Activated naive CD8-positive, alpha-beta T cell treated with anti-CD3 and anti-CD28 coated beads for 36 hours (primary cell): ENCODE results near the gene LCOR. TPM values are rescaled to one million over a fixed set of nuclear protein-coding genes. Genes with fewer than 3 reads are reported as not detected.
A peak's percentile ranks its signal among the peaks of the same experiment; 100 is the strongest.

Source experiments
- DNase-seq: peaks from one replicate; pipeline ENCODE4 v3.0.0; 2021
- H3K27ac Mint-ChIP-seq: one replicate; pipeline ENCODE4 v1.8.0; 2022; ENCODE audit warnings: mild to moderate bottlenecking, moderate library complexity, mixed read lengths
- H3K27me3 Mint-ChIP-seq: one replicate; pipeline ENCODE4 v1.8.0; 2022; ENCODE audit warnings: mild to moderate bottlenecking, mixed read lengths
- H3K36me3 Mint-ChIP-seq: one replicate; pipeline ENCODE4 v1.8.0; 2021; ENCODE audit warnings: mild to moderate bottlenecking, mixed read lengths
- H3K4me1 Mint-ChIP-seq: one replicate; pipeline ENCODE4 v1.8.0; 2021; ENCODE audit warnings: mixed read lengths
- H3K4me3 Mint-ChIP-seq: one replicate; pipeline ENCODE4 v1.8.0; 2022; ENCODE audit warnings: mild to moderate bottlenecking, moderate library complexity, mixed read lengths
- H3K9me3 Mint-ChIP-seq: one replicate; pipeline ENCODE4 v1.8.0; 2022; ENCODE audit warnings: mixed read lengths
- total RNA-seq, 2 experiments: library from RNA; stranded (reverse); gene quantifications; one replicate each; pipeline ENCODE4 v1.2.3, GENCODE V29; 2021

Gene LCOR
- total RNA-seq, 2 experiments from 2014 or later: 25.9 to 27.6 TPM

GRCh38 chr10:96968682-96969423 lies 136.8 kb downstream of the LCOR start:
- H3K27me3 Mint-ChIP-seq: no peaks in the 10 kb centered on the region
- no peaks in the 10 kb centered on the region for H3K9me3 Mint-ChIP-seq
- no peak overlapping the region for H3K4me3 Mint-ChIP-seq
- H3K4me1 Mint-ChIP-seq: no peaks in the 10 kb centered on the region
- no peak overlapping the region for H3K27ac Mint-ChIP-seq
- peaks cover 16% of the 10 kb centered on the region for H3K36me3 Mint-ChIP-seq
- DNase-seq: no peak

DNA sequence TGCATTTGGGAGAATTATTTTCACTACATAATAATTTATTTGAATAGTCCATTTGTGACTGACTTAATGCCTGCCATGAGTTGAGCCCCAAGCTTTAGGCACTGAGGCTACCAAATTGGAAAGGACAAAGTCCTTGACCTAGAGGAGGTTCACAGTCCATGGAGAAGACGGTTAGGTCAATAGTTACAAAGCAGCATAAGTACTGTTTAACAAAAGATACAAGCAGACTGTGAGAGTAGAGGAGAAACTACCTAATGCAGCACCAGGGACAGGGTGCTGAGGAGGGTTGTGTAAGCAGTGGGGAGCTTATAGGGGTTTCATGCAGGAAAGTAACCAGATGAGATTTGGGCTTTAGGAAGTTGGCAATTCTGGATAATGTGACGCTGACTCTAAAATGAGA lies 139.2 kb downstream of the LCOR start:
- no peak for DNase-seq
- H3K27ac Mint-ChIP-seq: no peak overlapping the region
- peaks cover 4% of the 10 kb centered on the region for H3K4me1 Mint-ChIP-seq
- H3K9me3 Mint-ChIP-seq: no peaks in the 10 kb centered on the region
- H3K27me3 Mint-ChIP-seq: no peaks in the 10 kb centered on the region
- H3K4me3 Mint-ChIP-seq: no peak overlapping the region
- H3K36me3 Mint-ChIP-seq: peaks cover 17% of the 10 kb centered on the region

- Mint-ChIP-seq H3K4me1 (peaks cover 4% of the 10 kb centered on the region), H3K27me3 (no peaks in the 10 kb centered on the region), H3K9me3 (no peaks in the 10 kb centered on the region), H3K36me3 (peaks cover 10% of the 10 kb centered on the region), H3K27ac (no peak overlapping the region), H3K4me3 (no peak overlapping the region)
- DNase-seq: no peak
Measured at GRCh38 chr10:96972264-96972663, 140.2 kb downstream of the LCOR start.

DNA sequence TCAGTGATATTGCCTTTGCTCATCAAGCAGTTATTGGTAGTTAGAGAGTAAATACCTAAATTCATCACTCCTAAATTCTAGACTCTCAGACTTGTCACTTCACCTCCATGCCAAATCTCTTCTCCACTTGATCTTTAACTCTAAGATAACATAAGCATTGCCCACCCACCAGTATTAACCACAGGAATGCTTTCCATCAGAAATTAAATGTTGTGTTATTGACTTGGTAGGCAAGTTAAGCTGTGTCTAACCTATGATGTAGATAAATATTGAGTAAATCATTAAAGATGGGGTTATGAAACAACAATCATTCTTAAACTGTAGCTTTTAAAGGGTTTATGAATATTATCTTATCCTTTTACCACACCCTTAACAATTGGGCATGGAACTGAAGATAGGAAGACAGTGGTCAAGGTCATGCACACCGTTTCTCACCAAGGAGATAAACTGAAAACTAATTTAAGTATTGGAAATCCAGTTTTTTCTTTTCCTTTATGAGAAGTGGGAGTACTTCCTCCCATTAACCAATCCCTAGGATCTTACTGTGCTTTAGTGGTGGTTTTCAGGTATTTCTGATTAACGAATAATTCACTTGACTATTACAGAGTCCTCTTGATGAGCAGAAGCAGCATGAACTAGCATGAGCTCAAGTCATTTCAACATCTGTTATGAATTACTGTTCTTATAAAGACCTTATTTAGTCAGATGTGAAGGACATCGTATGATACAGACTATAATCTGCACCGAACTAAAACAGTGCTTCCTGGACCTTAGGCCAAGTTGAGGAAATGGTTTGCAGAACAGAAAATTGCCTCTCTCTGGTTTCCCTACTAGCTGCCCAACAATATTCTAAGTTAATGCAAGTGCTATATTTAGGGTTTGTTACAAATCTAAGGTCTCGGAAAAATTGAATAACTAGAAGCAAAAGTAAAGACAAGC lies 142.0 kb downstream of the LCOR start:
- no peak for DNase-seq
- H3K4me3 Mint-ChIP-seq: no peak overlapping the region

DNA sequence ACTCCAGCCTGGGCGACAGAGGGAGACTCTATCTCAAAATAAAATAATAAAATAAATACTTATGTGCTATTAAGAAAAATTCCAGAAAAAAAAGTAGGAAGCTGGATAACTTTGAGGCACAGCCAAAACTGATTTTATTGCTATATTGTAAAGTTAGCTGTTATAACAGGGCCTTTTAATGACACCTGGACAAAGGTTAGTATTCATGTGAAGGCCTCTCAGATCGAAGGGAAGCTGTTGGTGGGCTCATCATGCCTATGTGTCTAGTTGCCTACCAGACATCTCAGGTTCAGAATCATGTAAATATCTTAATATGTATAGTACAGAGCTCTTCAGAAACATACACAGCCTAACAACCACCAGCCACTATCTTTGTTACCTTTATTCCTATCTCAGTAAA lies 143.0 kb downstream of the LCOR start:
- no peak for DNase-seq
- Mint-ChIP-seq H3K27ac (no peak overlapping the region), H3K9me3 (no peaks in the 10 kb centered on the region), H3K4me3 (no peak overlapping the region), H3K4me1 (peaks cover 20% of the 10 kb centered on the region), H3K36me3 (peaks cover 6% of the 10 kb centered on the region), H3K27me3 (no peaks in the 10 kb centered on the region)

More for the DNA sequence above, 142.0 kb downstream of the LCOR start:
- H3K36me3 Mint-ChIP-seq: peaks cover 9% of the 10 kb centered on the region
- no peak overlapping the region for H3K27ac Mint-ChIP-seq
- no peaks in the 10 kb centered on the region for H3K9me3 Mint-ChIP-seq
- H3K4me1 Mint-ChIP-seq: peaks cover 16% of the 10 kb centered on the region
- H3K27me3 Mint-ChIP-seq: no peaks in the 10 kb centered on the region

- Mint-ChIP-seq H3K36me3 (peaks cover 26% of the 10 kb centered on the region), H3K9me3 (no peaks in the 10 kb centered on the region), H3K27ac (peak overlapping the region; percentile 90), H3K4me3 (no peak overlapping the region), H3K27me3 (no peaks in the 10 kb centered on the region), H3K4me1 (peaks cover 20% of the 10 kb centered on the region)
- no peak for DNase-seq
Measured at GRCh38 chr10:96978621-96979154, 146.6 kb downstream of the LCOR start.

- Mint-ChIP-seq H3K4me3 (no peak overlapping the region), H3K36me3 (peaks cover 24% of the 10 kb centered on the region), H3K27ac (no peak overlapping the region), H3K27me3 (no peaks in the 10 kb centered on the region), H3K4me1 (peaks cover 27% of the 10 kb centered on the region), H3K9me3 (no peaks in the 10 kb centered on the region)
- DNase-seq: no peak
Measured at GRCh38 chr10:96982149-96982930, 150.2 kb downstream of the LCOR start.

DNA sequence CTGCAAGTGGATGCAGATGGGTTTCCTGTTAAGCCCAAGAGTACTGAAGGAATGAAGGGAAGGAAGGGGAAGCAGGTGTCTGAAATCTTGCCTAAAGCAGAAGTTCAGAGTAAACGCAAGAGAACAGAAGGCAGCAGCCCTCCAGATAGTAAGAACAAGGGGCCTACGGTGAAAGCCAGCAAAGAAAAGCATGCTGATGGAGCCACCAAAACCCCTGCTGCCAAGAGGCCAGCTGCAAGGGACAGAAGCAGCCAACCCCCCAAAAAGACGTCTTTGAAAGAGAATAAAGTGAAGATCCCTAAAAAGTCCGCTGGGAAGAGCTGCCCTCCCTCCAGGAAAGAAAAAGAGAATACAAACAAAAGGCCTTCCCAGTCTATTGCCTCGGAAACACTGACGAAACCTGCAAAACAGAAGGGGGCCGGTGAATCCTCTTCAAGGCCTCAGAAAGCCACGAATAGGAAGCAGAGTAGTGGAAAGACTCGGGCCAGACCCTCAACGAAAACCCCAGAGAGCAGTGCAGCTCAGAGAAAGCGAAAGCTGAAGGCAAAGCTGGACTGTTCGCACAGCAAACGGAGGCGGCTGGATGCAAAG lies 152.5 kb downstream of the LCOR start:
- H3K4me3 Mint-ChIP-seq: peak overlapping the region; percentile 29
- H3K9me3 Mint-ChIP-seq: no peaks in the 10 kb centered on the region
- H3K27me3 Mint-ChIP-seq: no peaks in the 10 kb centered on the region
- H3K4me1 Mint-ChIP-seq: peaks cover 11% of the 10 kb centered on the region
- H3K36me3 Mint-ChIP-seq: peaks cover 20% of the 10 kb centered on the region
- DNase-seq: peak; percentile 19
- H3K27ac Mint-ChIP-seq: peak overlapping the region; percentile 81

GRCh38 chr10:96986200-96986856 lies 154.2 kb downstream of the LCOR start:
- no peak overlapping the region for H3K4me3 Mint-ChIP-seq
- peaks cover 13% of the 10 kb centered on the region for H3K4me1 Mint-ChIP-seq
- DNase-seq: no peak
- no peak overlapping the region for H3K27ac Mint-ChIP-seq
- peaks cover 15% of the 10 kb centered on the region for H3K36me3 Mint-ChIP-seq
- H3K27me3 Mint-ChIP-seq: no peaks in the 10 kb centered on the region
- no peaks in the 10 kb centered on the region for H3K9me3 Mint-ChIP-seq

DNA sequence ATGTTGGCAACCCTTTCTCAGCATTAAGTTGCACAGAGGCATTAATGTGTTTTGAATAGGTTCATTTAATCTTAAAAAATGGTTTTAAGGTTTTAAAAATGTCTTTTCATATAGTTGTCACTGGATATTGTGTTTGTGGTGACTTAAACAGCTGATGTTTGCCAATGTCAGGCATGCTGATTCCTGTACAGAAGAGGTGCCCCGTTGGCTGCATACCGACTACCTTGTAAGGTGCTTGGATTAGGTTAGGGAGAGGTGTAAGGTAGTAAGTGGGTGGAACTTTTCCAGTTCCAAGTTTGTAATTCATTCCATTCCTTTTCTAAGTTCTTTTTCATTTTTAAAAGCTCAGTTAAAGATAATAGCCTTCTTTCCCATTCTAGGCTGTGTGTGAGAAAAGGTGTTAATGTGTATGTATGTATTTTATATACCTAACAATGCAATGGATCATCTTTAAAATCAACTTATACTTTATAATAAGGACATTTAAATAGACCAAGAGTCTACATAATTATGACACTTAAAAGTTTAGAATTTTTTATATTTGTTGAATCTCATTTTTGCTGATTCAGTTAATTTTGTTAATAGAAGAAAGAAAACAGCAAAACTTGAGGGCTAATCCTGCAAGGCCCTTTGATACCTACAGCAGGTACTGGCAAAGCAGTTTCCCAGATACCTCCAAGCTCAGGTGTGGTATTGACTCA lies 155.2 kb downstream of the LCOR start:
- Mint-ChIP-seq H3K4me1 (peaks cover 15% of the 10 kb centered on the region), H3K9me3 (no peaks in the 10 kb centered on the region), H3K4me3 (no peak overlapping the region), H3K27ac (no peak overlapping the region), H3K27me3 (no peaks in the 10 kb centered on the region), H3K36me3 (peaks cover 5% of the 10 kb centered on the region)
- no peak for DNase-seq

- no peak overlapping the region for H3K27ac Mint-ChIP-seq
- no peak overlapping the region for H3K4me3 Mint-ChIP-seq
- H3K4me1 Mint-ChIP-seq: peaks cover 15% of the 10 kb centered on the region
- H3K9me3 Mint-ChIP-seq: no peaks in the 10 kb centered on the region
- no peaks in the 10 kb centered on the region for H3K27me3 Mint-ChIP-seq
- peaks cover 2% of the 10 kb centered on the region for H3K36me3 Mint-ChIP-seq
- no peak for DNase-seq
Measured at GRCh38 chr10:96987842-96988175, 155.7 kb downstream of the LCOR start.

GRCh38 chr10:96988426-96988825 lies 156.3 kb downstream of the LCOR start:
- Mint-ChIP-seq H3K4me1 (peaks cover 15% of the 10 kb centered on the region), H3K36me3 (peaks cover 2% of the 10 kb centered on the region), H3K27me3 (no peaks in the 10 kb centered on the region), H3K4me3 (no peak overlapping the region), H3K9me3 (no peaks in the 10 kb centered on the region), H3K27ac (no peak overlapping the region)
- DNase-seq: no peak

DNA sequence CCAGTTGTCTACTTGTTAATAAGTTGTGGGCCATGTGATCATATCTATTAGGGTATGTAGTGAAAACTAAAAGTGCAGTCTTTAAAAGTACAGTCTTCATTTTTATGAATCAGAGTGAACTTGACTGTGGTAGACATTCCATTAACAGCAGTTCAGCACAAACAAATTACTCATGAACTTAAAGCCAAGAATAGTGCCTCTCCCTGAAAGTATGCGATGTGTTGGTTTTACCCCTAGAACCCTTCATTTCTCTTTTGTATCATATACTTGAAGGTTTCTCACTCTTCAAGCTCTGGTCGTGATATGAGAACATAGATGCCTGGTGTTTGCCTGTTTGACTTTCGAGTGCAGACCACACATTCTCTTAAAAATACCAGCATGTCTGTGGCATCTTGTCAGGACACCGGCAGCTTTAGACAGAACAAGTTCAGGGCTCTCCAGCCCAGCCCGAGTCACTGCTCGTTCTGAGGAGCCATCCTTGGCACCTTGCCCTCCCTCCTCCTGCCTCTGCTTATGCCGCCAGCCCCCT lies 159.3 kb downstream of the LCOR start:
- H3K27me3 Mint-ChIP-seq: no peaks in the 10 kb centered on the region
- H3K4me1 Mint-ChIP-seq: peaks cover 8% of the 10 kb centered on the region

More for the DNA sequence above, 159.3 kb downstream of the LCOR start:
- no peaks in the 10 kb centered on the region for H3K9me3 Mint-ChIP-seq
- H3K4me3 Mint-ChIP-seq: no peak overlapping the region
- no peak for DNase-seq
- H3K36me3 Mint-ChIP-seq: peaks cover 2% of the 10 kb centered on the region
- H3K27ac Mint-ChIP-seq: no peak overlapping the region
